DND-41 (cell line): ENCODE results near the gene BEND6.

ENCODE experiments used
- EZH2 ChIP-seq: IDR thresholded peaks from 3 replicates; pipeline ENCODE4 v1.6.1; 2012; ENCODE audit warnings: borderline replicate concordance, low read depth, mild to moderate bottlenecking, moderate library complexity, low read length, inconsistent platforms; ENCODE audit not compliant: severe bottlenecking
- TF ChIP-seq, protein P1 (sequence below): IDR thresholded peaks from 2 replicates; pipeline ENCODE4 v1.5.1; 2012; ENCODE audit warnings: borderline replicate concordance, low read length, moderate library complexity, mild to moderate bottlenecking; ENCODE audit not compliant: poor library complexity, severe bottlenecking; ENCODE audit errors: extremely low read depth

- TF ChIP-seq, protein P1, sequence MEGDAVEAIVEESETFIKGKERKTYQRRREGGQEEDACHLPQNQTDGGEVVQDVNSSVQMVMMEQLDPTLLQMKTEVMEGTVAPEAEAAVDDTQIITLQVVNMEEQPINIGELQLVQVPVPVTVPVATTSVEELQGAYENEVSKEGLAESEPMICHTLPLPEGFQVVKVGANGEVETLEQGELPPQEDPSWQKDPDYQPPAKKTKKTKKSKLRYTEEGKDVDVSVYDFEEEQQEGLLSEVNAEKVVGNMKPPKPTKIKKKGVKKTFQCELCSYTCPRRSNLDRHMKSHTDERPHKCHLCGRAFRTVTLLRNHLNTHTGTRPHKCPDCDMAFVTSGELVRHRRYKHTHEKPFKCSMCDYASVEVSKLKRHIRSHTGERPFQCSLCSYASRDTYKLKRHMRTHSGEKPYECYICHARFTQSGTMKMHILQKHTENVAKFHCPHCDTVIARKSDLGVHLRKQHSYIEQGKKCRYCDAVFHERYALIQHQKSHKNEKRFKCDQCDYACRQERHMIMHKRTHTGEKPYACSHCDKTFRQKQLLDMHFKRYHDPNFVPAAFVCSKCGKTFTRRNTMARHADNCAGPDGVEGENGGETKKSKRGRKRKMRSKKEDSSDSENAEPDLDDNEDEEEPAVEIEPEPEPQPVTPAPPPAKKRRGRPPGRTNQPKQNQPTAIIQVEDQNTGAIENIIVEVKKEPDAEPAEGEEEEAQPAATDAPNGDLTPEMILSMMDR = no peak
- no peak for TF ChIP-seq EZH2
These were observed 13.9 kb upstream of the BEND6 start for GRCh38 chr6:56940977-56941376.
